A172 (cell line): ENCODE results near the gene STEAP1. TPM values are rescaled to one million over a fixed set of nuclear protein-coding genes. Genes with fewer than 3 reads are reported as not detected.

Experiments
- DNase-seq: peaks from one replicate; pipeline ENCODE4 v3.0.0-alpha.2; 2015; ENCODE audit warnings: low spot score
- total RNA-seq: library from RNA; depleted of rRNA; stranded (reverse); fragments of >200 nt; shearing (Covaris generic); gene quantifications from 2 replicates; pipeline ENCODE4 v1.2.3, GENCODE V29; 2014; rRNA removed

The STEAP1 gene
- total RNA-seq, 1 experiment from 2014 or later, result 0.83 TPM

- DNase-seq, result peak; percentile 71
Observed at GRCh38 chr7:90211391-90212148, 57.3 kb downstream of the STEAP1 start, which contains the start of gene STEAP2. STEAP2 (plus strand) TSS chr7:90211740; CDS start chr7:90225083, 13,343 bp downstream.

- DNase-seq, result no peak
Observed at GRCh38 chr7:90212149-90212495, 57.9 kb downstream of the STEAP1 start.

GRCh38 chr7:90213521-90213920 is 59.3 kb downstream of the STEAP1 start:
- no peak for DNase-seq

Other genes starting within 250 kb of the STEAP1 start
- 2.5 and 18.5 TPM in 2 replicates for gene STEAP2, start 57.3 kb downstream of the STEAP1 start, total RNA-seq
- gene CFAP69, start 90.7 kb downstream of the STEAP1 start, total RNA-seq, result 2.1 and 5.1 TPM in 2 replicates
- gene FAM237B, start 166.8 kb downstream of the STEAP1 start, total RNA-seq, result not detected in 2 replicates
- 15.9 and 17.1 TPM in 2 replicates for gene GTPBP10, start 192.2 kb downstream of the STEAP1 start, total RNA-seq
- gene CLDN12, start 249.0 kb downstream of the STEAP1 start, total RNA-seq, result 33.7 and 35.8 TPM in 2 replicates